H1 (cell line): ENCODE data around the gene DLX4. TPM values are rescaled to one million over a fixed set of nuclear protein-coding genes. Genes with fewer than 3 reads are reported as not detected.

Experiments
- CTCF ChIA-PET: fragments of 300-600 bp; sonication (Branson Sonifier 250); formaldehyde crosslinking; loops from one replicate; lab custom pipeline; 2021; ENCODE audit not compliant: partially characterized antibody; lab: Charles Lee
- POLR2A ChIA-PET: fragments of 300-600 bp; sonication (Branson Sonifier 250); formaldehyde crosslinking; loops from one replicate; lab custom pipeline; 2021; ENCODE audit warnings: inconsistent platforms; ENCODE audit not compliant: partially characterized antibody; lab: Charles Lee
- DNase-seq, 2 experiments: peaks; one replicate each; pipeline versions ENCODE4 v3.0.0 to v3.0.0-alpha.2; 2010 to 2022; ENCODE audit warnings: low spot score in 2 of 2, low read depth in 1 of 2, mixed read lengths in 1 of 2
- FAIRE-seq: peaks from 2 replicates; lab custom pipeline; 2011; peaks lifted over from hg19 to GRCh38; lab: Jason Lieb, UNC
- H2AFZ ChIP-seq: 2 replicates; pipeline ENCODE4 v1.8.1; 2012; ENCODE audit warnings: low read length, inconsistent platforms
- H2AK5ac ChIP-seq: 2 replicates; pipeline ENCODE4 v1.6.1; 2013; ENCODE audit warnings: low read depth, low read length
- H2BK120ac ChIP-seq: replicated peaks from 2 replicates; pipeline ENCODE3; 2013; ENCODE audit warnings: low read depth, low read length, inconsistent platforms
- H2BK12ac ChIP-seq: 2 replicates; pipeline ENCODE4 v1.6.1; 2013; ENCODE audit warnings: low read depth, low read length
- H2BK15ac ChIP-seq: 2 replicates; pipeline ENCODE4 v1.6.1; 2013; ENCODE audit warnings: low read length
- H2BK20ac ChIP-seq: 2 replicates; pipeline ENCODE4 v1.6.1; 2013; ENCODE audit warnings: low read length
- H2BK5ac ChIP-seq: 2 replicates; pipeline ENCODE4 v1.6.1; 2013; ENCODE audit warnings: low read depth, low read length
- H3K14ac ChIP-seq: 2 replicates; pipeline ENCODE4 v1.6.1; 2013; ENCODE audit warnings: inconsistent platforms; ENCODE audit not compliant: insufficient read length
- H3K18ac ChIP-seq: 2 replicates; pipeline ENCODE4 v1.6.1; 2013; ENCODE audit warnings: low read length; ENCODE audit errors: extremely low read depth
- H3K23ac ChIP-seq: 2 replicates; pipeline ENCODE4 v1.6.1; 2013; ENCODE audit warnings: inconsistent platforms; ENCODE audit not compliant: insufficient read length
- H3K23me2 ChIP-seq: 2 replicates; pipeline ENCODE4 v1.6.1; 2013; ENCODE audit warnings: low read depth, low read length
- H3K27ac ChIP-seq: 2 replicates; pipeline ENCODE4 v1.6.1; 2011; ENCODE audit warnings: low read depth, low read length, inconsistent platforms
- H3K27me3 ChIP-seq, 4 experiments: replicated peaks in 1 of 4; 1 replicate in 1 of 4; 2 replicates in 3 of 4; pipeline versions ENCODE4 v1.6.1 to v1.8.1; 2011 to 2013; ENCODE audit warnings: low read length in 3 of 4, mild to moderate bottlenecking in 3 of 4, inconsistent platforms in 2 of 4, mixed read lengths in 2 of 4, moderate library complexity in 1 of 4; ENCODE audit not compliant: control insufficient read depth in 3 of 4, insufficient read depth in 3 of 4; ENCODE audit errors: extremely low read depth in 1 of 4
- H3K36me3 ChIP-seq, 4 experiments: 2 replicates each; pipeline versions ENCODE4 v1.6.1 to v1.8.1; 2011 to 2013; ENCODE audit warnings: mild to moderate bottlenecking in 4 of 4, low read length in 3 of 4, moderate library complexity in 2 of 4, control low read depth in 1 of 4, inconsistent platforms in 1 of 4; ENCODE audit not compliant: insufficient read depth in 4 of 4, control insufficient read depth in 2 of 4
- H3K4ac ChIP-seq: replicated peaks from 2 replicates; pipeline ENCODE3; 2013; ENCODE audit warnings: low read length, low read depth, mixed read lengths, inconsistent platforms; ENCODE audit not compliant: insufficient read length
- H3K4me1 ChIP-seq, 4 experiments: replicated peaks in 1 of 4; 1 replicate in 1 of 4; 2 replicates in 3 of 4; pipeline versions ENCODE4 v1.6.1 to v1.8.1; 2011 to 2013; ENCODE audit warnings: low read length in 3 of 4, inconsistent platforms in 2 of 4, mixed read lengths in 1 of 4; ENCODE audit not compliant: insufficient read depth in 4 of 4, control insufficient read depth in 3 of 4
- H3K4me2 ChIP-seq, 2 experiments: 2 replicates each; pipeline versions ENCODE4 v1.6.1 to v1.8.1; 2011 to 2013; ENCODE audit warnings: low read depth in 2 of 2, low read length in 2 of 2, control low read depth in 1 of 2, inconsistent platforms in 1 of 2, mild to moderate bottlenecking in 1 of 2; ENCODE audit not compliant: insufficient read depth in 1 of 2
- H3K4me3 ChIP-seq, 4 experiments: fragments of 200-600, 300-600 bp in 1 of 4; sonication (generic), shearing (Covaris generic), sonication (Bioruptor Twin) in 1 of 4; 2 replicates each; pipeline versions ENCODE4 v1.5.1 to v1.8.1; 2011 to 2016; ENCODE audit warnings: low read length in 4 of 4, low read depth in 3 of 4, control low read depth in 2 of 4, inconsistent platforms in 2 of 4, mild to moderate bottlenecking in 2 of 4, mixed read lengths in 1 of 4, moderate library complexity in 1 of 4; ENCODE audit not compliant: insufficient read depth in 2 of 4; ENCODE audit errors: extremely low read depth in 1 of 4
- H3K56ac ChIP-seq: replicated peaks from 2 replicates; pipeline ENCODE3; 2013; ENCODE audit warnings: low read depth, mild to moderate bottlenecking, mixed read lengths, low read length, inconsistent platforms; ENCODE audit not compliant: insufficient read length
- H3K79me1 ChIP-seq: 2 replicates; pipeline ENCODE4 v1.6.1; 2013; ENCODE audit warnings: low read depth, low read length, control low read depth
- H3K79me2 ChIP-seq, 2 experiments: 2 replicates each; pipeline versions ENCODE4 v1.6.1 to v1.8.1; 2012 to 2013; ENCODE audit warnings: low read length in 2 of 2, mild to moderate bottlenecking in 2 of 2, inconsistent platforms in 1 of 2; ENCODE audit not compliant: insufficient read depth in 2 of 2, control insufficient read depth in 1 of 2
- H3K9ac ChIP-seq, 4 experiments: replicated peaks in 1 of 4; 1 replicate in 1 of 4; 2 replicates in 3 of 4; pipeline versions ENCODE4 v1.6.1 to v1.8.1; 2011 to 2013; ENCODE audit warnings: low read depth in 3 of 4, low read length in 3 of 4, control low read depth in 2 of 4, mild to moderate bottlenecking in 2 of 4, moderate library complexity in 2 of 4, inconsistent platforms in 1 of 4; ENCODE audit errors: extremely low read depth in 1 of 4
- H3K9me3 ChIP-seq, 2 experiments: 2 replicates each; pipeline versions ENCODE4 v1.6.1 to v1.8.1; 2012 to 2013; ENCODE audit warnings: mild to moderate bottlenecking in 2 of 2, moderate library complexity in 2 of 2, control low read depth in 1 of 2, inconsistent platforms in 1 of 2, low read depth in 1 of 2, low read length in 1 of 2, mixed read lengths in 1 of 2; ENCODE audit not compliant: insufficient read depth in 2 of 2
- H4K20me1 ChIP-seq, 2 experiments: replicated peaks in 1 of 2; 2 replicates each; pipeline versions ENCODE3 to v1.8.1; 2011 to 2013; ENCODE audit warnings: inconsistent platforms in 2 of 2, low read length in 2 of 2, mild to moderate bottlenecking in 1 of 2; ENCODE audit not compliant: insufficient read depth in 2 of 2, control insufficient read depth in 1 of 2
- H4K5ac ChIP-seq: 2 replicates; pipeline ENCODE4 v1.6.1; 2013; ENCODE audit warnings: low read length, low read depth, mixed read lengths, inconsistent platforms; ENCODE audit not compliant: insufficient read length
- H4K8ac ChIP-seq: 2 replicates; pipeline ENCODE4 v1.8.0; 2013; ENCODE audit warnings: mild to moderate bottlenecking, moderate library complexity, low read length, inconsistent platforms; ENCODE audit not compliant: insufficient read depth; ENCODE audit errors: extremely low read depth
- H4K91ac ChIP-seq: replicated peaks from 2 replicates; pipeline ENCODE3; 2013; ENCODE audit warnings: low read length, mixed read lengths, inconsistent platforms; ENCODE audit not compliant: insufficient read length
- CEBPB ChIP-seq: IDR thresholded peaks from 2 replicates; pipeline ENCODE4 v1.6.1; 2012; ENCODE audit warnings: low read depth, low read length
- CHD1 ChIP-seq: IDR thresholded peaks from 2 replicates; pipeline ENCODE4 v1.6.1; 2012; ENCODE audit warnings: low read depth, low read length, improper control_type of control experiment
- GABPA ChIP-seq: IDR thresholded peaks from 2 replicates; pipeline ENCODE4 v1.6.1; 2011; ENCODE audit warnings: mild to moderate bottlenecking, low read length, moderate library complexity, borderline replicate concordance; ENCODE audit not compliant: insufficient read depth
- HDAC2 ChIP-seq, 2 experiments: fragments of 300-600 bp in 1 of 2; sonication (generic) in 1 of 2; IDR thresholded peaks; 2 replicates each; pipeline ENCODE4 v1.6.1; 2011 to 2012; ENCODE audit warnings: low read depth in 2 of 2, low read length in 2 of 2, mild to moderate bottlenecking in 2 of 2, moderate library complexity in 2 of 2, borderline replicate concordance in 1 of 2, inconsistent platforms in 1 of 2
- KDM1A ChIP-seq: fragments of 200-600, 300-600 bp; sonication (generic); IDR thresholded peaks from 2 replicates; pipeline ENCODE4 v1.7.1; 2016; ENCODE audit warnings: mild to moderate bottlenecking, low read length, borderline replicate concordance
- NRF1 ChIP-seq: IDR thresholded peaks from 2 replicates; pipeline ENCODE4 v1.6.1; 2011; ENCODE audit warnings: mild to moderate bottlenecking, low read depth, low read length, improper control_type of control experiment
- WGBS, 2 experiments: shearing (Covaris generic) in 1 of 2; methylation state at CpG; one replicate each; pipeline versions ENCODE4 v1.1.6 to v1.1.7; 2013 to 2015; ENCODE audit warnings: low lambda C conversion rate in 2 of 2, mixed read lengths in 2 of 2, inconsistent platforms in 1 of 2, low coverage in 1 of 2, missing lambda C conversion rate in 1 of 2; ENCODE audit not compliant: insufficient replicate concordance in 2 of 2, insufficient coverage in 1 of 2, insufficient read length in 1 of 2; ENCODE audit errors: extremely low coverage in 1 of 2, missing lambda C conversion rate in 1 of 2; 5-methylcytosine and 5-hydroxymethylcytosine counted together
- polyA plus RNA-seq, 7 experiments: library from polyadenylated mRNA; depleted of rRNA in 3 of 7; stranded (reverse) in 5 of 7; unstranded in 2 of 7; fragments of >200 nt in 5 of 7; fragments of 200-250 nt in 2 of 7; gene quantifications; 1 replicate in 5 of 7; 2 replicates in 1 of 7; 4 replicates in 1 of 7; pipeline versions ENCODE4 v1.2.1 to v1.2.3, GENCODE V29; 2011 to 2013; ENCODE audit warnings: missing spikeins in 2 of 7, mixed read lengths in 2 of 7
- total RNA-seq: library from RNA; stranded (reverse); fragmentation: NEBNext Ultra II Directional; extraction: Animal tissue kit (Norgen Biotek cat#: 25700); gene quantifications from 2 replicates; pipeline ENCODE4 v1.2.1, GENCODE V29; 2021
- TF ChIP-seq, protein P1 (sequence below), 3 experiments: IDR thresholded peaks; 1 replicate in 2 of 3; 2 replicates in 1 of 3; pipeline versions ENCODE4 v1.5.1 to v1.6.1; 2011; ENCODE audit warnings: low read length in 3 of 3, mild to moderate bottlenecking in 3 of 3, inconsistent platforms in 2 of 3, low read depth in 1 of 3, moderate library complexity in 1 of 3; ENCODE audit not compliant: insufficient read depth in 1 of 3; ENCODE audit errors: control extremely low read depth in 1 of 3
- TF ChIP-seq, protein P2 (sequence below): IDR thresholded peaks from 2 replicates; pipeline ENCODE4 v1.6.1; 2011; ENCODE audit warnings: low read depth, mild to moderate bottlenecking, low read length; ENCODE audit not compliant: insufficient read depth

The DLX4 gene
- total and polyA plus RNA-seq, 2 of the 8 experiments (the other 6 are each of a cell fraction or from before 2014, with no cell fraction given): 0.67 to 0.80 TPM

DNA sequence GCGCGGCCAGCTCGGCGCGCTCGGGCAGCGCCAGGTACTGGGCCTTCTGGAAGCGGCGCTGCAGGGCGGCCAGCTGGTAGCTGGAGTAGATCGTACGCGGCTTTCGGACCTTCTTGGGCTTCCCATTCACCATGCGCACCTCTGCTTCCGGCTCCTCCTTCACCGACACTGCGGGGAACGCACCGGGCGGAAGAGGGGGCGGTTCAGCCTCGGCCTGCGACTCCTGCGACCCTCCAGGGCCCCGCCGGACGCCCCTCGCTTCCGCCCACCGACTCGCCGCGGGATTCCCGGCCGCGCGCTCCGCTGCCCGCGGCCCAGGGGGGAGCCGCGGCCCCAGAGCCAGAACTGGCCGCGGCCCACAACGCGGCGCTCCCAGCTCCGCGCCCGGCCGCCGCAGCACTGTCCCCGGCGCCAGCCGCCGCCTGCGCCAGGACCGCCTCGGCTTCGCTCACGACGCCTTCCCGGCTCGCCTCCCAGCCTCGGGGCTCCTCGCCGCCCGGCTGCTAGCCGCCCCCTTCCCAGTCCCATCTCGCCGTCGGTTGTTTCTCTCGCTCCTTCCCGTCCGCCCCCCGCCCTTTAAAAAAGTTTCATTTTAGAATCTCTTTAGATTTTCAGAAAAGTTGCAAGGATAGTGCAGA lies 24.6 kb downstream of the DLX4 start:
- peak overlapping the region; percentile 46 for H4K8ac ChIP-seq
- H3K79me1 ChIP-seq: no peaks in the 10 kb centered on the region
- FAIRE-seq: no peak
- H2BK20ac ChIP-seq: no peak overlapping the region; the same call in 1 of the 2 replicates
- no peak overlapping the region for H3K14ac ChIP-seq
- CTCF ChIA-PET: interaction anchor here (0.6 to 18.5 kb wide), 12 partner anchors 16 to 176 kb away, joined by 3 to 547 read pairs (median 112); partner anchors contain the start of gene TAC4
- H2BK15ac ChIP-seq: no peak overlapping the region
- H4K5ac ChIP-seq: no peak overlapping the region
- H3K4me1 ChIP-seq: peaks cover 7 to 35% (median 18%) of the 10 kb centered on the region in 4 experiments; a peak in 6 of 7 replicates
- H3K23ac ChIP-seq: no peak overlapping the region
- no peak overlapping the region for H2BK5ac ChIP-seq
- H3K4me2 ChIP-seq: peak overlapping the region; percentile 67 to 91
- no peak overlapping the region for H3K4ac ChIP-seq
- no peak overlapping the region for H3K56ac ChIP-seq
- POLR2A ChIA-PET: interaction anchor here (0.6 to 3.3 kb wide), 16 partner anchors 7 to 142 kb away, joined by 3 to 14 read pairs (median 4); no protein-coding TSS in a partner anchor
- no peak overlapping the region for H2AK5ac ChIP-seq
- no peak overlapping the region for H4K91ac ChIP-seq
- H2BK12ac ChIP-seq: 0 out of 2 replicates have a peak overlapping the region, but pooled peaks have one; percentile 78
- no peak overlapping the region for H3K27ac ChIP-seq
- DNase-seq: peak in 1 of 2 experiments; percentile 74
- H2BK120ac ChIP-seq: no peak overlapping the region
- no peaks in the 10 kb centered on the region for H3K79me2 ChIP-seq
- peaks cover 58 to 97% (median 89%) of the 10 kb centered on the region in 4 experiments for H3K27me3 ChIP-seq
- WGBS, 2 experiments: 4% methylated on average over 49 of the region's 77 CpGs; no CpG with 5 or more reads in 1 of the 2 experiments
- H2AFZ ChIP-seq: peak overlapping the region; percentile 81; the same call in 1 of the 2 replicates
- peaks cover 0 to 5% of the 10 kb centered on the region in 2 experiments; a peak in 1 of 4 replicates for H3K9me3 ChIP-seq
- peak overlapping the region; percentile 40 to 63 (median 44) for H3K4me3 ChIP-seq
- H3K18ac ChIP-seq: peak overlapping the region; percentile 48; the same call in 1 of the 2 replicates
- H3K9ac ChIP-seq: no peak overlapping the region
- H3K36me3 ChIP-seq: no peaks in the 10 kb centered on the region; a peak in 1 of 8 replicates
- H4K20me1 ChIP-seq: peaks cover 2 to 15% of the 10 kb centered on the region in 2 experiments
- H3K23me2 ChIP-seq: peaks cover 18% of the 10 kb centered on the region; the same call in 1 of the 2 replicates
- TF ChIP-seq NRF1 (no peak), HDAC2 (IDR thresholded peaks at IDR 0.05; ENCODE audit: borderline replicate concordance in 1 of 2, low read depth in 2 of 2, low read length in 2 of 2) (no peak), GABPA (0 out of 2 replicates have a peak, but pooled peaks have one; percentile 9), KDM1A (no peak), CHD1 (no peak), CEBPB (no peak)
- TF ChIP-seq, protein P1, sequence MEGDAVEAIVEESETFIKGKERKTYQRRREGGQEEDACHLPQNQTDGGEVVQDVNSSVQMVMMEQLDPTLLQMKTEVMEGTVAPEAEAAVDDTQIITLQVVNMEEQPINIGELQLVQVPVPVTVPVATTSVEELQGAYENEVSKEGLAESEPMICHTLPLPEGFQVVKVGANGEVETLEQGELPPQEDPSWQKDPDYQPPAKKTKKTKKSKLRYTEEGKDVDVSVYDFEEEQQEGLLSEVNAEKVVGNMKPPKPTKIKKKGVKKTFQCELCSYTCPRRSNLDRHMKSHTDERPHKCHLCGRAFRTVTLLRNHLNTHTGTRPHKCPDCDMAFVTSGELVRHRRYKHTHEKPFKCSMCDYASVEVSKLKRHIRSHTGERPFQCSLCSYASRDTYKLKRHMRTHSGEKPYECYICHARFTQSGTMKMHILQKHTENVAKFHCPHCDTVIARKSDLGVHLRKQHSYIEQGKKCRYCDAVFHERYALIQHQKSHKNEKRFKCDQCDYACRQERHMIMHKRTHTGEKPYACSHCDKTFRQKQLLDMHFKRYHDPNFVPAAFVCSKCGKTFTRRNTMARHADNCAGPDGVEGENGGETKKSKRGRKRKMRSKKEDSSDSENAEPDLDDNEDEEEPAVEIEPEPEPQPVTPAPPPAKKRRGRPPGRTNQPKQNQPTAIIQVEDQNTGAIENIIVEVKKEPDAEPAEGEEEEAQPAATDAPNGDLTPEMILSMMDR (IDR thresholded peaks at IDR 0.05; ENCODE audit: control extremely low read depth in 1 of 3, insufficient read depth in 1 of 3, low read depth in 1 of 3, low read length in 3 of 3): no peak
- TF ChIP-seq, protein P2, sequence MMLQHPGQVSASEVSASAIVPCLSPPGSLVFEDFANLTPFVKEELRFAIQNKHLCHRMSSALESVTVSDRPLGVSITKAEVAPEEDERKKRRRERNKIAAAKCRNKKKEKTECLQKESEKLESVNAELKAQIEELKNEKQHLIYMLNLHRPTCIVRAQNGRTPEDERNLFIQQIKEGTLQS: no peak
